Mesodermal cell (in vitro differentiated cells): ENCODE results near the gene MINPP1.

Experiments used
- H3K27ac ChIP-seq: 2 replicates; pipeline ENCODE4 v1.7.0; 2013; ENCODE audit warnings: mild to moderate bottlenecking, low read depth, low read length, moderate library complexity; ENCODE audit not compliant: severe bottlenecking
- H3K36me3 ChIP-seq: 2 replicates; pipeline ENCODE4 v1.7.1; 2013; ENCODE audit warnings: mild to moderate bottlenecking, low read length, moderate library complexity; ENCODE audit not compliant: control insufficient read depth, insufficient read depth
- H3K4me1 ChIP-seq: one replicate; pipeline ENCODE4 v1.7.1; 2013; ENCODE audit warnings: mild to moderate bottlenecking, low read length; ENCODE audit not compliant: insufficient read depth, control insufficient read depth, poor library complexity, severe bottlenecking
- H3K4me3 ChIP-seq: 2 replicates; pipeline ENCODE4 v1.7.0; 2013; ENCODE audit warnings: low read length, control low read depth, mild to moderate bottlenecking; ENCODE audit not compliant: insufficient read depth, poor library complexity, severe bottlenecking; ENCODE audit errors: extremely low read depth
- H3K9me3 ChIP-seq: 2 replicates; pipeline ENCODE4 v1.7.1; 2013; ENCODE audit warnings: mild to moderate bottlenecking, low read length, moderate library complexity; ENCODE audit not compliant: control insufficient read depth
- WGBS, 2 experiments: methylation state at CpG; one replicate each; pipeline ENCODE4 v1.1.5; 2013; ENCODE audit warnings: missing lambda C conversion rate in 2 of 2; ENCODE audit not compliant: insufficient coverage in 2 of 2; 5-methylcytosine and 5-hydroxymethylcytosine counted together

Gene MINPP1

DNA sequence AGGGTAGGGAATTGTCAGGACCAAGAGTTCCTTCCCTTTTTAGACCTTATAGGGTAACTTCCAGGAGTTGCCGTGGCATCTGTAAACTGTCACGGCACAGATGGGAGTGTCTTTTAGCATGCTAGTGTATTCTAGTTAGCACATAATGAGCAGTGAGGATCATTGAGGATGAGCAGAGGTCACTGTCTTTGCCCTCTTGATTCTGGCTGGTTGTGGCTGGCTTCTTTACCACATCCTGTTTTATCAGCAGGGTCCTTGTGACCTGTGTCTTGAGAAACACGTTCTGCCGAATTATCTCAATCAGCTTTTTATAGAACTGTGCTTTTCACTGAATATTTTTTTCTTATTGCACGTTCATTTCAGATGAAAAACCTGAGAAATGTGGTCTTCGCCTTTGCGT, 41.5 kb downstream of the MINPP1 start:
- H3K4me3 ChIP-seq, result no peak overlapping the region
- H3K27ac ChIP-seq, result no peak overlapping the region
- 93 to 96% methylated on average over 5 to 7 of the region's 7 CpGs for WGBS, 2 experiments
- H3K9me3 ChIP-seq, result no peaks in the 10 kb centered on the region
- peaks cover 40% of the 10 kb centered on the region for H3K36me3 ChIP-seq
- peaks cover 10% of the 10 kb centered on the region for H3K4me1 ChIP-seq

DNA sequence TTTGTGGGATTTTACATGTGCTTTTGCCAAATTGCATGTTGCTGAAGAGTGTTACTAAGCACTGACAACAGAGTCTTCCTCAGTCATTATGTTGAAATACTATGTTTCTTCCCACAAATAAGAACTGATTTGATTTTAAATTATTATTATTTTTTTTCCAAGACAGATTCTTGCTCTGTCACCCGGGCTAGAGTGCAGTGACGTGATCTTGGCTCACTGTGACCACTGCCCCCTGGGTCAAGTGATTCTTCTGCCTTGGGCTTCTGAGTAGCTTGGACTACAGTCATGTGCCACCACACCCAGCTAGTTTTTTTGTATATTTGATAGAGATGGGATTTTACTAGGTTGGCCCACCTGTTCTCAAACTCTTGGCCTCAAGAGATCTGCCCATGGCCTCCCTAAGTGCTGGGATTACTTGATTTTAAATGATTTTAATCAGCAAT, 42.3 kb downstream of the MINPP1 start:
- Histone ChIP-seq H3K9me3 (no peaks in the 10 kb centered on the region), H3K4me1 (peaks cover 10% of the 10 kb centered on the region), H3K36me3 (peaks cover 33% of the 10 kb centered on the region), H3K27ac (no peak overlapping the region), H3K4me3 (no peak overlapping the region)
- 80% methylated on average over 1 of the region's 2 CpGs; no CpG with 5 or more reads in 1 of the 2 experiments for WGBS, 2 experiments

DNA sequence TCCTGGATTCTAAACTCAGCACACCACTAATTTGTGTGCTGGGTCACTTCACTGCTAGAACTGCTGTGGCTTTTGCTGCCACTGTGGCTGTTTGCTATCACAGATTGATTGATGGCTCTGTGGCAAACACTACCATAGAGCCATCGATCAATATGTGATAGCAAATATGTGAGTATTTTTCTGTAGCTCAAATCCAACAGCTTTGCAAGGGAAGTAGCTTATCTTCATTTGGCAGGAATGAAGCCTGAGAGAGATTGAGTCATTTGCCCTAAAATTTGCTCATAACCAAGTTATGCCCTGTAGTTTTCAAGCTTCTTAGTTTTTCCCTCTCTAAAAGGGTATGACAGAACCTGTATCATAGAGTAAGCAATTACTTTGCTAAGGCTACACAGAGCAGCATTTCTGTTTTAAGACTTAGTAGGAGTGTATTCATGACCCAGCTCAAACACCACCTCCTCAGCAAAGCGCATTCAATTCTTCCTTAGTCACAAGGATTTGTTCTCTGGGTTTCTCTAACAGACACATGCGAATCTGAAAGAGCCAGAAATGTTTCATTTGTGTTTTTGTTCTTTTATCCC, 43.1 kb downstream of the MINPP1 start:
- H3K36me3 ChIP-seq, result peaks cover 33% of the 10 kb centered on the region
- 86 to 100% methylated on average over 1 of the region's 3 CpGs for WGBS, 2 experiments
- peaks cover 10% of the 10 kb centered on the region for H3K4me1 ChIP-seq
- no peak overlapping the region for H3K4me3 ChIP-seq
- peak overlapping the region; percentile 38 for H3K27ac ChIP-seq
- no peaks in the 10 kb centered on the region for H3K9me3 ChIP-seq

DNA sequence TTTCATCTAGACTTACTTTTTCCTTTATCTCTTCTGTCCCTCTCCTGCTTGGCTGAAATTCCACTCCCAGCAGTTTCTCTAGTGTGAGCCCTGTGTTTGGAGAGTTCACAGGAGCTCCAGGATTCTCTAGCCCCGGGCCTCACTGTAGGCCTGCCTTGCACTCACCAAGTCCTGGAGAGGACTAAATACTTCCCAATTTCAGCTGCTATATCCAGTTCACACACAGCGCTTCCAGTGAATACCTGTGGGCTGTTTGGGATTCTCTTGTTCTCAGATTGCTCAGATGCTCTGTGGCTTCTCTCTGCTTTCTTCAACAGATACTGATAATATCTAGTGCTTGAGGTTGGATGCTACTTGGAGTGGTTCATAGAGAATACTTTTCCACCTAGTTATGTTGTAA, 46.0 kb downstream of the MINPP1 start:
- Histone ChIP-seq H3K36me3 (peaks cover 17% of the 10 kb centered on the region), H3K4me3 (no peak overlapping the region), H3K9me3 (no peaks in the 10 kb centered on the region), H3K4me1 (peaks cover 10% of the 10 kb centered on the region), H3K27ac (no peak overlapping the region)
- WGBS, 2 experiments, result 22% methylated on average over 1 of the region's 2 CpGs; no CpG with 5 or more reads in 1 of the 2 experiments

DNA sequence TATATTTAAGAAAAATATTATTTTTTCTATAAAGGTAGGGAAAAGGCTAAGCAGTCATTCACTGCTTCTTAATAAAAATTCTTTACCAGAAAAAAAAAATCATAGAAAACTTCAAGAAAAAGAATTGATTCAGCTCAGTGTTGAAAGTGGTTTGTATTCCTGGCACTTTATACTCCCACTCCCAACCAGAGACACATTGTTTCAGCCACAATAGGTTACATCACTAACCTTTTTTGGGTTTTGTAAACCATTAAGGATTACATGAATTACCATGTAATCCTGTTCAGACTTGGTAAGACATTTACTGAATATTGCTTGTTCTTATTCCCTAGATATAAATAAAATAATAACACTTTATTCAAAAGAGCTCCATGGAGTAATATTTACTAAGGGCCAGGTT, 46.6 kb downstream of the MINPP1 start:
- peaks cover 17% of the 10 kb centered on the region for H3K36me3 ChIP-seq
- no peak overlapping the region for H3K27ac ChIP-seq
- H3K4me3 ChIP-seq, result no peak overlapping the region
- H3K9me3 ChIP-seq, result no peaks in the 10 kb centered on the region
- peaks cover 10% of the 10 kb centered on the region for H3K4me1 ChIP-seq

DNA sequence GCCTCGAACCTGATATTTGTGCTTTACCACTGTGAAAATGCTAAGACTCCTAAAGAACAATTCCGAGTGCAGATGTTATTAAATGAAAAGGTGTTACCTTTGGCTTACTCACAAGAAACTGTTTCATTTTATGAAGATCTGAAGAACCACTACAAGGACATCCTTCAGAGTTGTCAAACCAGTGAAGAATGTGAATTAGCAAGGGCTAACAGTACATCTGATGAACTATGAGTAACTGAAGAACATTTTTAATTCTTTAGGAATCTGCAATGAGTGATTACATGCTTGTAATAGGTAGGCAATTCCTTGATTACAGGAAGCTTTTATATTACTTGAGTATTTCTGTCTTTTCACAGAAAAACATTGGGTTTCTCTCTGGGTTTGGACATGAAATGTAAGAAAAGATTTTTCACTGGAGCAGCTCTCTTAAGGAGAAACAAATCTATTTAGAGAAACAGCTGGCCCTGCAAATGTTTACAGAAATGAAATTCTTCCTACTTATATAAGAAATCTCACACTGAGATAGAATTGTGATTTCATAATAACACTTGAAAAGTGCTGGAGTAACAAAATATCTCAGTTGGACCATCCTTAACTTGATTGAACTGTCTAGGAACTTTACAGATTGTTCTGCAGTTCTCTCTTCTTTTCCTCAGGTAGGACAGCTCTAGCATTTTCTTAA, 47.7 kb downstream of the MINPP1 start:
- no peak overlapping the region for H3K27ac ChIP-seq
- 92% methylated on average over 1 of the region's 2 CpGs; no CpG with 5 or more reads in 1 of the 2 experiments for WGBS, 2 experiments

DNA sequence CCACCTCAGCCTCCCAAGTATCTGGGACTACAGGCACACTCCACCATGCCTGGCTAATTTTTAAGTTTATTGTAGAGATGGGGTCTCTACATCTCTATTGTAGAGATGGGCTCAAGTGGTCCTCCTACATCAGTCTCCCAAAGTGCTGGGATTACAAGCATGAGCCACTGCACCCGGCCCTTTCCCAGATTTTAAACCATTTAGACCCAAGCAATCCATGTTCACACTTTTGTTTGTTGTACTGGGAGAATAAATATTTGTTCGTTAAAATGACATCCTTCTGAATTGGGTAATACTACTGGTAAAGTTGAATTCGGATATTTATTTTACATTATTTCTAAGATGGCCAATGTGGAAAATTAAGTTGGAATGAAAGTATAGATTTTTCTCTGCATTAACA, 52.7 kb downstream of the MINPP1 start:
- no peaks in the 10 kb centered on the region for H3K4me1 ChIP-seq
- H3K9me3 ChIP-seq, result no peaks in the 10 kb centered on the region
- peaks cover 5% of the 10 kb centered on the region for H3K36me3 ChIP-seq
- 100% methylated on average over 2 of the region's 3 CpGs; no CpG with 5 or more reads in 1 of the 2 experiments for WGBS, 2 experiments
- H3K4me3 ChIP-seq, result no peak overlapping the region
- H3K27ac ChIP-seq, result no peak overlapping the region

More for the DNA sequence above, 47.7 kb downstream of the MINPP1 start:
- Histone ChIP-seq H3K36me3 (peaks cover 13% of the 10 kb centered on the region), H3K4me3 (no peak overlapping the region), H3K9me3 (no peaks in the 10 kb centered on the region), H3K4me1 (peaks cover 10% of the 10 kb centered on the region)

DNA sequence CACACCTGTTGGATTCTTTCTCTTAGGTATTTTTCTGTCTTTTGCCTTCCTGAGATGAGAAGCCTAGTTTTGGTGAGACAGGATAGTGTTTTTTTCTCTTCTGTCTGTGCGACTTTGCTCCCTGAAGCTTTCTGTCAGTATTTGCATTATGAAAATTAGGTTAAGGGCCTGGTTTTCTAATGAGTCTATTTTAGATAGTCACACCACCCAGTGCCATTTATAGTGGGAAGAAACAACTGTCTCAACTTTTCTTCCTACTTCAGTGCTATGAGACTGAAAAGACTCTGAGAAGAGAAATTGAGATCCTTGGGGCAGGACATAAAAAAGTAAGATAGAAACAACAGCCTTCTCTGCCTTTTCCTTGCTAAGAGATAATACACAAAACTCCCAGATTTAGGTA, 53.6 kb downstream of the MINPP1 start:
- Histone ChIP-seq H3K9me3 (no peaks in the 10 kb centered on the region), H3K4me3 (no peak overlapping the region), H3K27ac (no peak overlapping the region), H3K36me3 (no peaks in the 10 kb centered on the region), H3K4me1 (no peaks in the 10 kb centered on the region)
- no CpG with 5 or more reads among the region's 1 CpG for WGBS, 2 experiments

DNA sequence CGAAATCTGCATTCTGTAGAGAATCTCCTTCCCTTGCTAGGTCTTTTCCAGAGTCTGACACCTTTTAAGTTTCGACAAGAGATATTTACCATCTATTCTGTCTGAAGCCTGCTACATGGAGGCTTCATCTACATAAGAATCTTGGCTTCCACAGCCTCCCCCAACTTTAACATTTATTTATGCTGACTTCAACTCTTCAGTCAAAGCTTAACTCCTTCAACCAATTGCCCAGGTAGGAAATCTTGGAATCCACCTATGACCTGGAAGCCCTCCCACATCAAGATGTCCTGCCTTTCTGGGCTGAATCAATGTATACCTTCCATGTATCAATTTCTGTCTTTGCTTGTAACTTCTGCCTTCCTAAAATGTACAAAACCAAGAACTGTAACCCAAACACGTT, 54.7 kb downstream of the MINPP1 start:
- Histone ChIP-seq H3K9me3 (no peaks in the 10 kb centered on the region), H3K27ac (no peak overlapping the region), H3K4me1 (no peaks in the 10 kb centered on the region), H3K4me3 (no peak overlapping the region), H3K36me3 (no peaks in the 10 kb centered on the region)
- 35 to 69% methylated on average over 2 to 3 of the region's 3 CpGs for WGBS, 2 experiments

DNA sequence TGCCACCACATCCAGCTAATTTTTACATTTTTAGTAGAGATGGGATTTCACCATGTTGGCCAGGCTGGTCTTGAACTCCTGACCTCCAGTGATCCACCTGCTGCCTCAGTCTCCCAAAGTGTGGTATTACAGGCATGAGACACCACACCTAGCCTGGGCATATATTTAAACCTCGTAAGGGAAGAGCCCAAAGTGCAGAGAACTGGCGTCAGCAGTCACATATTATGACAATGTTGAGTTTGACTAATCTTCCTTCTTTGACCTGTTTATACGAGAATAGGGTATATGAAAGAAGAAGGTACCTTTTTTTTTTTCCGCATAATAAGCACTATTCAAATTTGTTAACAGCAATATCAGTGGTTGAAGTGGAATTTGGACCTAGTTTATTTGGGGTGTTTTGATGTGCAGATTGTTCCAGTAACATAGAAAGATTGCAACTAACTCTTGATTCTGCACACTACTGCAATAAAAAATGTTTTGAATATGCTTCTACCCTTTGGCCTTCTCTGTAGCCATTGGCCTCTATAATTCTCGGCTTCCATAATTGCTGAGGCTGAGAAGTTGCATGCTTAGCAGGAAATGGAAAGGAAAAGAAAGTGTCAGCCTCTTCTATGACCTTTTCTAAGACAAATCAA, 55.9 kb downstream of the MINPP1 start:
- no peak overlapping the region for H3K4me3 ChIP-seq
- no peaks in the 10 kb centered on the region for H3K9me3 ChIP-seq
- H3K36me3 ChIP-seq, result no peaks in the 10 kb centered on the region
- H3K27ac ChIP-seq, result no peak overlapping the region
- WGBS, 2 experiments, result 100% methylated on average over 1 to 2 of the region's 5 CpGs
- no peaks in the 10 kb centered on the region for H3K4me1 ChIP-seq

DNA sequence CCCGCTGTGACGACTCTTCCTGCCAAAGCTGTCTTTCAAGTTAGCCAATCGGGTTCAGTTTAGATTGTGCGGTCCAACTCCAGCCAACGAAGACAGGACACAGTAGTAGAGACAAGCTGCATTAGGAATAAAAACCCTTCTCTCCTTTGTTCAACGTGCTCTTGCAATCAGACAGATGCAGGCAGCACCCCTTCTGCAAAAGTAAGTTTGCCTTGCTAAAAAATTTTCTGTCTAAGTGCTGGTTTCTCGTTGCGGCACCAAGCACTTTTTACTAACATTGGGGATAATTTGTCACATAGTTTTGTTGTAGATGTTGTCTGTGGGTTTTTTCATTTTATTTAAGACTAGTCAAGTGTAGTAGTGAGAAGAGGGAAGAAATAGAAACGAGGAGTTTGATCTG, 58.1 kb downstream of the MINPP1 start:
- 90% methylated on average over 7 to 8 of the region's 9 CpGs for WGBS, 2 experiments

More for the DNA sequence above, 58.1 kb downstream of the MINPP1 start:
- no peaks in the 10 kb centered on the region for H3K9me3 ChIP-seq
- H3K4me3 ChIP-seq, result no peak overlapping the region
- no peaks in the 10 kb centered on the region for H3K4me1 ChIP-seq
- H3K27ac ChIP-seq, result no peak overlapping the region
- H3K36me3 ChIP-seq, result no peaks in the 10 kb centered on the region
